ENCODE data around the gene TMEM109.

DNA sequence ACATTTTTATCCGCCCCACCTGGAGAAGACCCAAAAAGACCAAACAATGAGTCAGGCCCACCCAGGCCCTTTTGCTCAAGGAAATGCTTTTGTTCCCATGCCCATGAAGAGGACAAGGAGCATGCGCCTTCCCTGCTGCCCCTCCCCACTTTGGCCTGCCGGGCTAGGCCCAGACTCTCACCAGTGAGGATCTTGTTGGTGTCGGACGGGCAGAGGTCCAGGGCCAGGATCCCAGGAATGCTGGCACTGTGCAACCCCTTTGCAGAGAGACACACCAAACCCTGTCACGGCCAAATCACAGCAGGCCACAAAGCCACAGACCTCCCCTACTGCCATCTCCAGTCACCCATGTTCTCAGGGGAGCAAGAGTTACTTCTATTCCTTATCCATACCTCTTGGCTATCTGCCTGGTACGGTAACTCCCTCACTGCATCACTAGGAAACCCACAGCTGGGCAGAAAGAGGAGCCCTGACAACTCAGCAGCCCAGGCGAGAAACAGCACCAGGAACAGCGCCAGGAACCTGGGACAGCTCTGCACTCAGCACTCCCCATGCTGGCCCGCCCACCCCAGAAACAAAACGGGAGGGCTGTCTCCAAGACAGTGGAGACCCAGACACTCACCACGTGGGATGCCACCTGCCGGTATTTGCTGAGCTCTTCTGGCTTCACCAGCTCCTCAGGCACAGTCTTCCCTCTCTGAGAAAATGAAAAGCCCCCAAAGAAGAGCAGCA is 13.1 kb upstream of the TMEM109 start:
- no peak for TF ChIP-seq POLR2A (IDR thresholded peaks at IDR 0.05)
- TF ChIP-seq, protein P1, sequence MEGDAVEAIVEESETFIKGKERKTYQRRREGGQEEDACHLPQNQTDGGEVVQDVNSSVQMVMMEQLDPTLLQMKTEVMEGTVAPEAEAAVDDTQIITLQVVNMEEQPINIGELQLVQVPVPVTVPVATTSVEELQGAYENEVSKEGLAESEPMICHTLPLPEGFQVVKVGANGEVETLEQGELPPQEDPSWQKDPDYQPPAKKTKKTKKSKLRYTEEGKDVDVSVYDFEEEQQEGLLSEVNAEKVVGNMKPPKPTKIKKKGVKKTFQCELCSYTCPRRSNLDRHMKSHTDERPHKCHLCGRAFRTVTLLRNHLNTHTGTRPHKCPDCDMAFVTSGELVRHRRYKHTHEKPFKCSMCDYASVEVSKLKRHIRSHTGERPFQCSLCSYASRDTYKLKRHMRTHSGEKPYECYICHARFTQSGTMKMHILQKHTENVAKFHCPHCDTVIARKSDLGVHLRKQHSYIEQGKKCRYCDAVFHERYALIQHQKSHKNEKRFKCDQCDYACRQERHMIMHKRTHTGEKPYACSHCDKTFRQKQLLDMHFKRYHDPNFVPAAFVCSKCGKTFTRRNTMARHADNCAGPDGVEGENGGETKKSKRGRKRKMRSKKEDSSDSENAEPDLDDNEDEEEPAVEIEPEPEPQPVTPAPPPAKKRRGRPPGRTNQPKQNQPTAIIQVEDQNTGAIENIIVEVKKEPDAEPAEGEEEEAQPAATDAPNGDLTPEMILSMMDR (IDR thresholded peaks at IDR 0.05): no peak
